Measurements from ENCODE around the gene CCNT2. TPM values are rescaled to one million over a fixed set of nuclear protein-coding genes. Genes with fewer than 3 reads are reported as not detected.

The CCNT2 gene
- total RNA-seq, 4 donors from 2014 or later = 53.2 to 152 (median 84.9) TPM

GRCh38 chr2:134924912-134925311, 6.3 kb downstream of the CCNT2 start:
- no peak for DNase-seq
- Histone ChIP-seq H3K27me3 (no peaks in the 10 kb centered on the region), H3K27ac (no peak overlapping the region), H3K4me3 (no peak overlapping the region), H3K9me3 (no peaks in the 10 kb centered on the region), H3K4me1 (peaks cover 4 to 11% of the 10 kb centered on the region in 2 donors), H3K36me3 (no peaks in the 10 kb centered on the region)
- intact Hi-C loops (cut with DNase I; ENCODE audit: low total_unique reads) = no loop called here
- TF ChIP-seq POLR2A (IDR thresholded peaks at IDR 0.05) (no peak), CTCF (IDR thresholded peaks at IDR 0.05) (no peak)

- intact Hi-C loops (cut with DNase I; ENCODE audit: low total_unique reads) = no loop called here
- H3K27ac ChIP-seq = no peak overlapping the region
- H3K4me3 ChIP-seq = no peak overlapping the region
- no peaks in the 10 kb centered on the region for H3K27me3 ChIP-seq
- H3K9me3 ChIP-seq = no peaks in the 10 kb centered on the region
- no peaks in the 10 kb centered on the region for H3K36me3 ChIP-seq
- peaks cover 0 to 2% of the 10 kb centered on the region in 2 donors for H3K4me1 ChIP-seq
- TF ChIP-seq CTCF (IDR thresholded peaks at IDR 0.05) (no peak), POLR2A (IDR thresholded peaks at IDR 0.05) (no peak)
- DNase-seq = no peak
These were observed 7.8 kb downstream of the CCNT2 start for GRCh38 chr2:134926231-134926931.

GRCh38 chr2:134927195-134927594, 8.6 kb downstream of the CCNT2 start:
- no peak overlapping the region for H3K4me3 ChIP-seq
- no peaks in the 10 kb centered on the region for H3K27me3 ChIP-seq
- no peak for TF ChIP-seq CTCF (IDR thresholded peaks at IDR 0.05)
- TF ChIP-seq POLR2A (IDR thresholded peaks at IDR 0.05) = no peak
- H3K36me3 ChIP-seq = no peaks in the 10 kb centered on the region
- H3K4me1 ChIP-seq = no peaks in the 10 kb centered on the region
- DNase-seq = no peak
- intact Hi-C loops (cut with DNase I; ENCODE audit: low total_unique reads) = no loop called here
- H3K27ac ChIP-seq = no peak overlapping the region
- no peaks in the 10 kb centered on the region for H3K9me3 ChIP-seq

- no peak overlapping the region for H3K4me3 ChIP-seq
- no peaks in the 10 kb centered on the region for H3K36me3 ChIP-seq
- no peaks in the 10 kb centered on the region for H3K4me1 ChIP-seq
- intact Hi-C loops (cut with DNase I; ENCODE audit: low total_unique reads) = no loop called here
- H3K27ac ChIP-seq = no peak overlapping the region
- no peaks in the 10 kb centered on the region for H3K27me3 ChIP-seq
- no peaks in the 10 kb centered on the region for H3K9me3 ChIP-seq
- TF ChIP-seq POLR2A (IDR thresholded peaks at IDR 0.05) = no peak
- no peak for TF ChIP-seq CTCF (IDR thresholded peaks at IDR 0.05)
- DNase-seq = no peak
These were observed 14.4 kb downstream of the CCNT2 start for GRCh38 chr2:134932864-134933526.

- H3K27me3 ChIP-seq = no peaks in the 10 kb centered on the region
- TF ChIP-seq CTCF (IDR thresholded peaks at IDR 0.05) (no peak), POLR2A (IDR thresholded peaks at IDR 0.05) (no peak)
- no peaks in the 10 kb centered on the region for H3K4me1 ChIP-seq
- no peaks in the 10 kb centered on the region for H3K36me3 ChIP-seq
- H3K27ac ChIP-seq = no peak overlapping the region
- no peaks in the 10 kb centered on the region for H3K9me3 ChIP-seq
- DNase-seq = no peak
- no peak overlapping the region for H3K4me3 ChIP-seq
- intact Hi-C loops (cut with DNase I; ENCODE audit: low total_unique reads) = no loop called here
These were observed 15.1 kb downstream of the CCNT2 start for GRCh38 chr2:134933732-134934131.

Measured in uterus (tissue), 4 donors.